GM19351 (cell line): ENCODE measurements around the gene ANKH.

Experiments
- ATAC-seq: cut with Tn5 transposase; IDR thresholded peaks from one replicate; pipeline ENCODE4 v1.9.1; 2021; ENCODE audit warnings: mild to moderate bottlenecking, moderate library complexity; ENCODE audit not compliant: unreplicated experiment

ANKH gene

GRCh38 chr5:14767053-14767452 is 104.5 kb downstream of the ANKH start:
- no peak for ATAC-seq

- ATAC-seq = no peak
These were observed 105.0 kb downstream of the ANKH start for GRCh38 chr5:14766584-14766983.

GRCh38 chr5:14765587-14765986 is 106.0 kb downstream of the ANKH start:
- no peak for ATAC-seq

GRCh38 chr5:14762549-14763216 is 108.9 kb downstream of the ANKH start:
- ATAC-seq = no peak

GRCh38 chr5:14760548-14761002 is 111.0 kb downstream of the ANKH start:
- ATAC-seq = no peak

- ATAC-seq = no peak
These were observed 111.6 kb downstream of the ANKH start for GRCh38 chr5:14759744-14760547.

- no peak for ATAC-seq
These were observed 113.7 kb downstream of the ANKH start for GRCh38 chr5:14757850-14758249.

- no peak for ATAC-seq
These were observed 115.1 kb downstream of the ANKH start for GRCh38 chr5:14756478-14756877.

- ATAC-seq = no peak
These were observed 117.6 kb downstream of the ANKH start for GRCh38 chr5:14753947-14754346.

GRCh38 chr5:14753292-14753691 is 118.3 kb downstream of the ANKH start:
- ATAC-seq = no peak

GRCh38 chr5:14752497-14753071 is 119.0 kb downstream of the ANKH start:
- no peak for ATAC-seq

GRCh38 chr5:14750712-14751111 is 120.9 kb downstream of the ANKH start:
- ATAC-seq = no peak

GRCh38 chr5:14749579-14750101 is 121.9 kb downstream of the ANKH start:
- no peak for ATAC-seq

- no peak for ATAC-seq
These were observed 123.2 kb downstream of the ANKH start for GRCh38 chr5:14748180-14748900.

- ATAC-seq = no peak
These were observed 125.8 kb downstream of the ANKH start for GRCh38 chr5:14745753-14746152.

- peak; percentile 27 for ATAC-seq
These were observed 126.4 kb downstream of the ANKH start for GRCh38 chr5:14745188-14745563.

GRCh38 chr5:14744296-14745187 is 127.0 kb downstream of the ANKH start:
- peak; percentile 69 for ATAC-seq

GRCh38 chr5:14743601-14744295 is 127.8 kb downstream of the ANKH start:
- ATAC-seq = peak; percentile 19

GRCh38 chr5:14742498-14742897 is 129.1 kb downstream of the ANKH start:
- no peak for ATAC-seq
